Karpas-422 (cell line): Measurements from ENCODE around the gene OR8K1. TPM values are rescaled to one million over a fixed set of nuclear protein-coding genes. Genes with fewer than 3 reads are reported as not detected.

Experiments
- DNase-seq: peaks from one replicate; pipeline ENCODE4 v3.0.0-alpha.2; 2015
- H2AFZ ChIP-seq: fragments of 200-600 bp; sonication (generic); 2 replicates; pipeline ENCODE4 v1.6.1; 2014; ENCODE audit warnings: antibody characterized with exemption, low read length, mixed read lengths
- H3K27ac ChIP-seq: fragments of 200-600 bp; sonication (generic); 2 replicates; pipeline ENCODE4 v1.5.1; 2014; ENCODE audit warnings: mild to moderate bottlenecking, low read length, moderate library complexity
- H3K27me3 ChIP-seq: fragments of 200-600 bp; sonication (generic); 2 replicates; pipeline ENCODE4 v1.6.1; 2014; ENCODE audit warnings: low read length, mixed read lengths
- H3K36me3 ChIP-seq: fragments of 200-600 bp; sonication (generic); 2 replicates; pipeline ENCODE4 v1.6.1; 2014; ENCODE audit warnings: low read length, mixed read lengths; ENCODE audit not compliant: insufficient read depth
- H3K4me1 ChIP-seq: fragments of 200-600 bp; sonication (generic); 2 replicates; pipeline ENCODE4 v1.6.1; 2014; ENCODE audit warnings: mild to moderate bottlenecking, low read length, mixed read lengths
- H3K4me2 ChIP-seq: fragments of 200-600 bp; sonication (generic); 2 replicates; pipeline ENCODE4 v1.6.1; 2014; ENCODE audit warnings: low read length, low read depth, mild to moderate bottlenecking; ENCODE audit not compliant: poor library complexity, severe bottlenecking
- H3K4me3 ChIP-seq: fragments of 200-600 bp; sonication (generic); 2 replicates; pipeline ENCODE4 v1.5.1; 2014; ENCODE audit warnings: mild to moderate bottlenecking, antibody characterized with exemption, low read length, mixed read lengths
- H3K79me2 ChIP-seq: fragments of 200-600 bp; sonication (generic); 2 replicates; pipeline ENCODE4 v1.6.1; 2014; ENCODE audit warnings: mild to moderate bottlenecking, low read length, mixed read lengths
- H3K9ac ChIP-seq: fragments of 200-600 bp; sonication (generic); 2 replicates; pipeline ENCODE4 v1.6.0; 2014; ENCODE audit warnings: low read length
- H3K9me2 ChIP-seq: fragments of 200-600 bp; sonication (generic), shearing (Covaris generic); replicated peaks from 2 replicates; pipeline ENCODE4 v1.6.0; 2014; ENCODE audit warnings: mild to moderate bottlenecking, low read length, moderate library complexity; ENCODE audit not compliant: insufficient read depth
- H3K9me3 ChIP-seq: fragments of 300-700, 200-600 bp; sonication (generic); 2 replicates; pipeline ENCODE4 v1.6.1; 2014; ENCODE audit warnings: low read length, mixed read lengths
- H4K20me1 ChIP-seq: fragments of 200-600 bp; sonication (generic); 2 replicates; pipeline ENCODE4 v1.6.1; 2014; ENCODE audit warnings: mild to moderate bottlenecking, antibody characterized with exemption, low read length, low read depth; ENCODE audit not compliant: insufficient read depth
- total RNA-seq: library from RNA; depleted of rRNA; stranded (reverse); fragments of >200 nt; shearing (Covaris generic); gene quantifications from 2 replicates; pipeline ENCODE4 v1.2.3, GENCODE V29; 2014; ENCODE audit warnings: low replicate concordance; rRNA removed

Gene OR8K1
- total RNA-seq, result not detected in 2 replicates

DNA sequence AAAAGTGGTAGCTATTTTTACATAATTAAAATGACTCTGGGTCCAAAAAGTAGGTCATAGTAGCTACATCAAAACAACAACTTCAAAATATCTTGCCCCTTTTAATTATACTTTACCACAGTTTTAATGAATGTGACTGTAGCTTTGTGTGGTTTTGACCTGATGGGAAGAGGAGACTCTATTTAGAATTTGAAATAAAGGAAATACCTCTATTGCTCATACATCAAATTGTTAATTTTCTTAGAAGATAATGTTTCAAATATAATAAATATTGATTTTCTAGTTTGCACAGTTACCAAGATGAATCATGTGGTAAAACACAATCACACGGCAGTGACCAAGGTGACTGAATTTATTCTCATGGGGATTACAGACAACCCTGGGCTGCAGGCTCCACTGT is at the start of gene OR8K1:
TSS of gene OR8K1 (plus strand) at position 301 of the 400 bp plus-strand sequence. CDS start at position 301, 0 bp downstream.
- Histone ChIP-seq H3K79me2 (no peaks in the 10 kb centered on the region), H3K9me3 (peaks cover 20% of the 10 kb centered on the region), H3K9ac (no peak within 1 kb of the TSS), H3K4me1 (no peaks in the 10 kb centered on the region), H3K27me3 (no peaks in the 10 kb centered on the region), H3K4me3 (no peak within 1 kb of the TSS), H3K4me2 (no peak within 1 kb of the TSS), H3K27ac (no peak within 1 kb of the TSS), H3K36me3 (no peaks in the 10 kb centered on the region), H2AFZ (no peak within 1 kb of the TSS), H3K9me2 (no peaks in the 10 kb centered on the region; the same call in 1 of the 2 replicates), H4K20me1 (no peaks in the 10 kb centered on the region)
- no peak for DNase-seq

DNA sequence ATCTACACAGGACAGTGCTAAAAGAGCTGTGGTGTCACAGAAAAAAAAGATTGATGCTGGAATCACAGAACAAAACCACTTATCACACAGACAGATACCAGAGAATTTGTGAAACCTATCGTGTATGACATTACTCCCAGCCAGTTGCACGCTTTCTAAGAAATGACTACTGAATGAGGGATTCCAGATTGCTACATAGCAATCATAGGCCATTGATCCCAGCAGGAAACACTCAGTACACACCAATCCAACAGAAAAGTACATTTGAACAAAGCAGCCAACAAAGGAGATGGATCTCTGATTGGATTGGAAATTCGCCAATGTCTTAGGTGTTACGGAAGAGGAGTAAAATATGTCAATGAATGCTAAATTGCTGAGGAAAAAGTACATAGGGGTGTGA is 48.9 kb upstream of the OR8K1 start:
- Histone ChIP-seq H3K36me3 (no peaks in the 10 kb centered on the region), H3K27ac (no peak overlapping the region), H3K4me3 (no peak overlapping the region), H4K20me1 (no peaks in the 10 kb centered on the region), H3K4me1 (no peaks in the 10 kb centered on the region), H3K4me2 (no peak overlapping the region), H3K27me3 (no peaks in the 10 kb centered on the region), H3K79me2 (no peaks in the 10 kb centered on the region), H2AFZ (0 out of 2 replicates have a peak overlapping the region, but pooled peaks have one; percentile 28), H3K9me2 (no peaks in the 10 kb centered on the region), H3K9me3 (peaks cover 13% of the 10 kb centered on the region; the same call in 1 of the 2 replicates), H3K9ac (no peak overlapping the region)
- no peak for DNase-seq

DNA sequence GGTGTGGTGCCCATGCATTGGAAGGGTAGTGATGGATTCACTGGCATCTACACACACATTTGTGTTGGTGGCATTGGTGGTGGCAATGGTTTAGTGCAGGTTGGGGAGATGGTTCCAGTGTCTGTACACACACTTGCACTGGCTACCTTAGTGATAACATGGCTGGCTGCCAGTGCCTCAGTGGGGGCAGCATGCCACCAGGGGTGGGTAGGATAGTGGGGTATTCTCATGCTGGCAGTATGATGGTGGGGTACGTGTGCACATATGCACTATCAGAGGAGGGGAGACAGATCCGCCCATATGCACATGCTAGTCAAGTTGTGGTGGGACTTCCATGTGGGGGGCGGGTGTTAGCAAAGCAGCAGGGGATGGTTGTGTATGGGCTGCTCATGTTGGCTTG is 38.0 kb upstream of the OR8K1 start:
- Histone ChIP-seq H3K9me2 (no peaks in the 10 kb centered on the region), H3K27ac (no peak overlapping the region), H3K4me3 (no peak overlapping the region), H3K27me3 (no peaks in the 10 kb centered on the region), H3K4me1 (no peaks in the 10 kb centered on the region), H3K9ac (no peak overlapping the region), H2AFZ (no peak overlapping the region), H3K36me3 (no peaks in the 10 kb centered on the region), H3K79me2 (no peaks in the 10 kb centered on the region), H3K9me3 (peaks cover 37% of the 10 kb centered on the region), H4K20me1 (no peaks in the 10 kb centered on the region), H3K4me2 (no peak overlapping the region)
- no peak for DNase-seq

DNA sequence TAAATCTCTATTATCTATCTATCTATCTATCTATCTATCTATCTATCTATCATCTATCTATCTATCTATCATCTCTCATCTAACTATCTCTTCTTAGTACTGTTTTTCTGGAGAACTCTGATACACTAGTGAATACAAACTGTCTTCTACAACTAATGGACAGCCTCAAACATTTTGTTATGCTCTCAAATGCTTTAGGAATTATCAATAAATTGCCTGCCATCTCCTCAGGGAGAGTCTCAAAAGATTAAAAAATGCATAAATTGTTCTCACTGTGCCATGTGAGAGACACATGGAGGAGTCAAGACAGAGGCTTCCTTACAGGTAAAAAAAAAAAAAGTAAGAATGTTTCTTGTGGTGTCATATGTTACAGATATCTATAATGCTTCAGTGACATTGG is 31.0 kb upstream of the OR8K1 start, which contains the start of gene OR8K3:
TSS of gene OR8K3 (plus strand) at position 301 of the 400 bp plus-strand sequence. CDS start 3,163 bp downstream, outside the sequence.
- H3K9me2 ChIP-seq, result no peaks in the 10 kb centered on the region
- H3K4me1 ChIP-seq, result no peaks in the 10 kb centered on the region
- no peak within 1 kb of the TSS for H3K4me2 ChIP-seq
- no peaks in the 10 kb centered on the region for H3K27me3 ChIP-seq
- no peak for DNase-seq
- peaks cover 19% of the 10 kb centered on the region for H3K9me3 ChIP-seq
- H3K27ac ChIP-seq, result no peak within 1 kb of the TSS
- H2AFZ ChIP-seq, result no peak within 1 kb of the TSS
- no peak within 1 kb of the TSS for H3K4me3 ChIP-seq
- no peak within 1 kb of the TSS for H3K9ac ChIP-seq
- H3K36me3 ChIP-seq, result no peaks in the 10 kb centered on the region
- no peaks in the 10 kb centered on the region for H3K79me2 ChIP-seq
- H4K20me1 ChIP-seq, result no peaks in the 10 kb centered on the region

DNA sequence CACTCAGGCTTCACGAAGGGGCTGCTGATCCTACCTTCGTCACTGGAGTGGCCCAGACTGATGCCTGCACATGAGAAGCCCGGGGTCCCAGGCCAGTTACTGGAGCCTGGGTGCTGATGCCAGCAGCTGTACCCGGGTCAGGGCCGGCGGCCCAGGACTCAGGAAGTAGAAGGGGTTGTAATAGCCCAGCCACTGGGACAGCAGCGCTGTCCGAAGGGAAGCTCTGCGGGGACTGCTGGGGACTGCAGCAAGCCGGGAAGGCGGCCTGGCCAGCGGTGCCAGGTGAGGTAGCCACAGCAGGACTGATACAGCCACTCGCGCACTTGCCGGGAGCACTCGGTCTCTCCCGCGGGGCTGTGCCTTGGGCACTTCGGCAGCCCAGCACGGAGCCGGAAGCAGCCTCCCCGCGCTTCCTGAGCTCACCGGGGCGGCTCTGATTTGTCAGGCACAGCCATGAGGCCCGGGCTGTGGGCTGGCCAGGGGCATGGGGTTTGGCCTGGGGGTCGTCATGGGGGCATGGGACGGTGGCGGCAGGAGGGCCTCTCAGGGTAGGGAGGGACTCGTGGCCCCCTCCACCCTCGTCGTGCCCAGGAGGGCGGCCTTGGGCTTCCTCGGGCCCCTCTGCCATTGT is 13.9 kb upstream of the OR8K1 start:
- Histone ChIP-seq H3K9me2 (no peaks in the 10 kb centered on the region), H3K4me1 (no peaks in the 10 kb centered on the region), H2AFZ (no peak overlapping the region), H3K9ac (no peak overlapping the region), H3K27me3 (no peaks in the 10 kb centered on the region), H3K79me2 (no peaks in the 10 kb centered on the region), H3K4me2 (no peak overlapping the region), H3K4me3 (no peak overlapping the region), H3K27ac (no peak overlapping the region), H3K36me3 (no peaks in the 10 kb centered on the region), H3K9me3 (peaks cover 15% of the 10 kb centered on the region), H4K20me1 (no peaks in the 10 kb centered on the region)
- DNase-seq, result no peak

DNA sequence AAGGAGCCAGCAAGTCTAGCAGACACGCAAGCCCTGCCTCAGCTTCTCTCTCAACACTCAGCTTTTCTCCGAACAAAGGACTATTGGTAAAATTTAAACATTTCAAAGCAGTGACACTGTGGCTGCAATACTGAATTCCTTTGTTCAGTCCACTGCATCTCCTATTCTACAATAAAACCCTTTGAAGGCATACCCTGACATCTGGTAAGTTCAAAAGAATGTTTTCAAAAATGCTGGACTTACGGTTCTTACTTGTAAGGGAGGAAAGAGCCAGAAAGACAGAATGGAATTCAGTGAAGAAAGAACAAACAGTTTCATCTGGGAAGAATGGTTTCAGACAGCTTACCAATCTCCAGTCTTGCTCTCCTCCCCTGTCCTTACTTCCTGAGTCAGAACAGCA is 12.7 kb upstream of the OR8K1 start:
- H3K27me3 ChIP-seq, result no peaks in the 10 kb centered on the region
- H3K4me3 ChIP-seq, result no peak overlapping the region
- no peaks in the 10 kb centered on the region for H4K20me1 ChIP-seq
- DNase-seq, result no peak
- H3K36me3 ChIP-seq, result no peaks in the 10 kb centered on the region
- H3K9me3 ChIP-seq, result peaks cover 21% of the 10 kb centered on the region
- H3K27ac ChIP-seq, result no peak overlapping the region
- no peak overlapping the region for H3K9ac ChIP-seq
- no peaks in the 10 kb centered on the region for H3K4me1 ChIP-seq
- no peak overlapping the region for H2AFZ ChIP-seq
- H3K9me2 ChIP-seq, result no peaks in the 10 kb centered on the region
- no peaks in the 10 kb centered on the region for H3K79me2 ChIP-seq
- H3K4me2 ChIP-seq, result no peak overlapping the region

DNA sequence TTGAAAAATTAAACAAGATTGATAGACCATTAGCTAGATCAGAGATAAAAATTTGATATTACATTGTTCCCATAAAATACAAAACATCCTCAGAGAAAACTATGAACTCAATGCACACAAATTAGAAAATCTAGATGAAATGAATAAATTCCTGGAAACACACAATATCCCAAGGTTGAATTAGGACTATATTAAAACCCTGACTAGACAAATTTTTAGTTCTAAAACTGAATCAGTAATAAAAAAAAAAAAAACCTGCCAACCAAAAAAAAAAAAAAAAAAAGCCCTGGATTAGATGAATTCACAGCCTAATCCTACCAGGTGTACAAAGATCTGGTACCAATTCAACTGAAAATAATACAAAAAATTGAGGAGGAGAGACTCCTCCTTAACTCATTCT is 5.5 kb upstream of the OR8K1 start:
- Histone ChIP-seq H3K9ac (no peak overlapping the region), H3K27ac (no peak overlapping the region), H3K9me2 (no peaks in the 10 kb centered on the region), H3K4me1 (no peaks in the 10 kb centered on the region), H3K36me3 (no peaks in the 10 kb centered on the region), H3K4me3 (no peak overlapping the region), H3K79me2 (no peaks in the 10 kb centered on the region), H4K20me1 (no peaks in the 10 kb centered on the region), H3K9me3 (peaks cover 43% of the 10 kb centered on the region), H2AFZ (no peak overlapping the region), H3K4me2 (no peak overlapping the region), H3K27me3 (no peaks in the 10 kb centered on the region)
- DNase-seq, result no peak

DNA sequence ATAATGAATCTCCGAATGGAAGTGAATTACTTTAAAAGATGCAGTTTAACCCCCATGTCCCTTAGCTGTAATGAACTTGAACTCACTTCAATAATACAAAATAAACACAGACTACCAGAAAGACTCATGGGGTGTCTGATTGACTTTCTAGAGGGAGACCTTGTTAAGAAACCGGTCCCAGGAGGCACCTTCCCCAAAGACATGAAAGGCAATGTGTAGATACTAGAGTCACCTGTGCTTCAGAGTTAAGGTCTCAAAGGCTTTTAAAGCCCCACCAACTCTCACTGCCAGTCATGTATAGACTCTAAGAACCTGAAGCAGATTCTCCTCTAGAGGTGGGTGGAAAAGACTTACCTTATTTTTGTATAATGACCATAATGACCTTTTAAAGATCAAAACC is 8.2 kb downstream of the OR8K1 start, which contains the start of gene OR8J1:
TSS of gene OR8J1 (plus strand) at position 301 of the 400 bp plus-strand sequence. CDS start 5,956 bp downstream, outside the sequence.
- Histone ChIP-seq H3K4me1 (no peaks in the 10 kb centered on the region), H3K79me2 (no peaks in the 10 kb centered on the region), H4K20me1 (no peaks in the 10 kb centered on the region), H3K4me2 (no peak within 1 kb of the TSS), H3K9ac (no peak within 1 kb of the TSS), H3K27ac (no peak within 1 kb of the TSS), H2AFZ (no peak within 1 kb of the TSS), H3K27me3 (no peaks in the 10 kb centered on the region), H3K4me3 (no peak within 1 kb of the TSS), H3K36me3 (no peaks in the 10 kb centered on the region), H3K9me2 (no peaks in the 10 kb centered on the region), H3K9me3 (peaks cover 14% of the 10 kb centered on the region)
- DNase-seq, result no peak
